ENCODE results near the gene ABTB2.

DNA sequence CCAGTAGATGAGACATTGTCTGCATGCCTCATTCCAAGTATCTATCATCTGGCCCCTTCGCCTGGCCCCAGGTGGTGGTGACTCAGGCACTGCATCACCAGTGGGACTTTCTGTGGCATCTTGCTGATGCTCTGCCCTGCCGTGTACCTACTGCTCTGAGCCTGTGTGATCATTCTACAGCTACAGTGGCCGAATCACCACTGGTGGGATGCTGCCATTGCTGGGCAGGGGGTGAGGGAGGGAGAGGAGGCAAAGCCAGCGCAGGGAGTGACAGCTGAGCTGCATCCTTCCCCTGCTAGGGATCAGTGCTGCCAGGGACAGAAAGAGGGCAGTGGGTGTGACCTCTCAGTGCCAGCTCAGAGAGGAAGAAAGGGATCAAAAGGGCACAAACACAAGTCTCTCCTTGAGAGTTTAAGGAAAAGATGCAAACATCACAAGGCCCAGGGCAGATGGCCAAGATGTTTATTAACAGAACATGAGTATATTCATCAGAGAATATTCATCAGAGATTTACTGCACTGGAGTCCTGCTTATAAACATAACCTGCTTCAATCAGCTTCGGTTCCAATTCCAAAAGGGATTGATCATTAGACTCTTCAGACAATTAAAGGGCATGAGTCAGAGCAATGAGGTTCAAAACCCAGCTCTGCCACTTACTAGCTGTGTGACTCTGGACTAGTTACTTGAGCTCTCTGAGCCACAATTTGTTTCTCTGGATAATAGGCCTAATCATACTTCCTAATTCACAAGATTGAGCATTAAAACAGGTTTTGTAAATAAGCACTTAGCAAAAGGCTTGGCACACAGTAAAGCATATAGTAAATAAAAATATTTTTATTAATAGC, 142.6 kb downstream of the ABTB2 start:
- TF ChIP-seq, protein P1, sequence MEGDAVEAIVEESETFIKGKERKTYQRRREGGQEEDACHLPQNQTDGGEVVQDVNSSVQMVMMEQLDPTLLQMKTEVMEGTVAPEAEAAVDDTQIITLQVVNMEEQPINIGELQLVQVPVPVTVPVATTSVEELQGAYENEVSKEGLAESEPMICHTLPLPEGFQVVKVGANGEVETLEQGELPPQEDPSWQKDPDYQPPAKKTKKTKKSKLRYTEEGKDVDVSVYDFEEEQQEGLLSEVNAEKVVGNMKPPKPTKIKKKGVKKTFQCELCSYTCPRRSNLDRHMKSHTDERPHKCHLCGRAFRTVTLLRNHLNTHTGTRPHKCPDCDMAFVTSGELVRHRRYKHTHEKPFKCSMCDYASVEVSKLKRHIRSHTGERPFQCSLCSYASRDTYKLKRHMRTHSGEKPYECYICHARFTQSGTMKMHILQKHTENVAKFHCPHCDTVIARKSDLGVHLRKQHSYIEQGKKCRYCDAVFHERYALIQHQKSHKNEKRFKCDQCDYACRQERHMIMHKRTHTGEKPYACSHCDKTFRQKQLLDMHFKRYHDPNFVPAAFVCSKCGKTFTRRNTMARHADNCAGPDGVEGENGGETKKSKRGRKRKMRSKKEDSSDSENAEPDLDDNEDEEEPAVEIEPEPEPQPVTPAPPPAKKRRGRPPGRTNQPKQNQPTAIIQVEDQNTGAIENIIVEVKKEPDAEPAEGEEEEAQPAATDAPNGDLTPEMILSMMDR (IDR thresholded peaks at IDR 0.05) = no peak
- no peak for TF ChIP-seq POLR2A (IDR thresholded peaks at IDR 0.05)

Measured in Peyer's patch (tissue), 4 donors.